Motor neuron (in vitro differentiated cells): ENCODE results near the gene RBM10. TPM values are rescaled to one million over a fixed set of nuclear protein-coding genes. Genes with fewer than 3 reads are reported as not detected.

Experiments used
- ATAC-seq, 8 experiments: fragments of 200-7000 bp; cut with Tn5 transposase; replicated peaks in 6 of 8; 2 replicates each; pipeline ENCODE4 v1.8.0; 2021; ENCODE audit warnings: mild to moderate bottlenecking in 8 of 8, moderate library complexity in 8 of 8
- H3K27ac ChIP-seq, 2 donors: fragments of 250-450 bp; sonication (Bioruptor Pico); 2 replicates each; pipeline ENCODE4 v1.9.0; 2021; ENCODE audit warnings: antibody characterized with exemption in 2 of 2, mild to moderate bottlenecking in 2 of 2, moderate library complexity in 1 of 2
- H3K4me1 ChIP-seq, 2 donors: fragments of 250-450 bp; sonication (Bioruptor Pico); replicated peaks in 1 of 2; 2 replicates each; pipeline ENCODE4 v1.6.1; 2021; ENCODE audit warnings: antibody characterized with exemption in 2 of 2, mild to moderate bottlenecking in 2 of 2, moderate library complexity in 1 of 2
- H3K4me3 ChIP-seq, 5 donors: fragments of 250-450 bp; sonication (Bioruptor Pico); 2 replicates each; pipeline ENCODE4 v1.9.0; 2021; ENCODE audit warnings: antibody characterized with exemption in 5 of 5, mild to moderate bottlenecking in 5 of 5, moderate library complexity in 4 of 5
- whole genome bisulfite sequencing, 10 experiments: fragments of 450-650 bp; shearing (Covaris generic); methylation state at CpG; one replicate each; pipeline ENCODE4 v1.0.0; 2022; 5-methylcytosine and 5-hydroxymethylcytosine counted together
- in situ Hi-C, 9 experiments: fragments of 400-800 bp; cut with MboI; loops; one replicate each; pipeline ENCODE4 v1.15.0; 2021; ENCODE audit warnings: low sequenced_read_pairs in 9 of 9, low pct_unique_long_range_greater_than_20kb in 2 of 9; ENCODE audit not compliant: unreplicated experiment in 9 of 9
- total RNA-seq, 8 experiments: library from RNA; unstranded; fragments of 300-600 nt; gene quantifications; 2 replicates each; pipeline versions ENCODE4 v1.2.3 to v1.2.4, GENCODE V29; 2022

Gene RBM10
- total RNA-seq, 8 experiments from 2014 or later: 32.8 to 64.9 (median 39.9) TPM

GRCh38 chrX:47198026-47198686, 53.1 kb downstream of the RBM10 start:
- Histone ChIP-seq H3K27ac (no peak overlapping the region), H3K4me3 (no peak overlapping the region), H3K4me1 (peaks cover 25 to 26% of the 10 kb centered on the region in 2 donors)
- WGBS, 10 experiments: 10 to 89% (median 80%) methylated on average over 1 to 6 of the region's 10 CpGs; no CpG with 5 or more reads in 7 of the 10 experiments
- in situ Hi-C loops: loop anchor here in 2 of 9 experiments (25.0 kb wide), 1 partner anchor 314 kb away; no protein-coding TSS in a partner anchor
- ATAC-seq: no peak

DNA sequence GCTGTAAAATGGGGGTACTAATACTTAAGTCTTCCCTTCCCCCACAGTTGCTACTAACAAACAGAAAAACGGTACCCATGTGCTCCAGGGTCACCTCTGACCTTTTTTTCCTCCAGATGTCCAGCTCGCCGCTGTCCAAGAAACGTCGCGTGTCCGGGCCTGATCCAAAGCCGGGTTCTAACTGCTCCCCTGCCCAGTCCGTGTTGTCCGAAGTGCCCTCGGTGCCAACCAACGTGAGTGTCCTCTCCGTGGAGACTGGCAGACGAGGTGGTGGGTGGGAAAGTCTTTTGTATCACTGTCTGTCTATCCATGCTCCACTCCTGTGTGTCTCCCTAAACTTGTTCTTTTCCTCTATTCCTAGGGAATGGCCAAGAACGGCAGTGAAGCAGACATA, 53.7 kb downstream of the RBM10 start:
- ATAC-seq: no peak
- Histone ChIP-seq H3K4me1 (peaks cover 25 to 26% of the 10 kb centered on the region in 2 donors), H3K27ac (no peak overlapping the region), H3K4me3 (no peak overlapping the region)
- in situ Hi-C loops: loop anchor here in 2 of 9 experiments (25.0 kb wide), 1 partner anchor 314 kb away; no protein-coding TSS in a partner anchor
- WGBS, 10 experiments: 100% methylated on average over 2 to 5 of the region's 15 CpGs; no CpG with 5 or more reads in 8 of the 10 experiments

GRCh38 chrX:47199286-47199685, 54.3 kb downstream of the RBM10 start:
- Histone ChIP-seq H3K4me1 (peaks cover 25 to 26% of the 10 kb centered on the region in 2 donors), H3K27ac (no peak overlapping the region), H3K4me3 (no peak overlapping the region)
- 0 to 100% (median 100%) methylated on average over 1 to 5 of the region's 10 CpGs; no CpG with 5 or more reads in 6 of the 10 experiments for WGBS, 10 experiments
- in situ Hi-C loops: loop anchor here in 2 of 9 experiments (25.0 kb wide), 1 partner anchor 313 kb away; no protein-coding TSS in a partner anchor
- no peak for ATAC-seq

- peak in 3 of 8 experiments; percentile 74 to 90 (median 81) for ATAC-seq
- H3K4me3 ChIP-seq: no peak overlapping the region
- WGBS, 10 experiments: 97% methylated on average over 3 of the region's 9 CpGs; no CpG with 5 or more reads in 9 of the 10 experiments
- no peak overlapping the region for H3K27ac ChIP-seq
- H3K4me1 ChIP-seq: peaks cover 17 to 20% of the 10 kb centered on the region in 2 donors
- in situ Hi-C loops: loop anchor here in 6 of 9 experiments (25.0 kb wide), 2 partner anchors 187 to 312 kb away; no protein-coding TSS in a partner anchor
Observed at GRCh38 chrX:47200385-47201150, 55.5 kb downstream of the RBM10 start.

- no peak for ATAC-seq
- peaks cover 8 to 11% of the 10 kb centered on the region in 2 donors for H3K4me1 ChIP-seq
- in situ Hi-C loops: loop anchor here in 6 of 9 experiments (25.0 kb wide), 2 partner anchors 186 to 311 kb away; no protein-coding TSS in a partner anchor
- H3K4me3 ChIP-seq: no peak overlapping the region
- no peak overlapping the region for H3K27ac ChIP-seq
- WGBS, 10 experiments: 96 to 100% (median 100%) methylated on average over 1 to 8 of the region's 9 CpGs; no CpG with 5 or more reads in 6 of the 10 experiments
Observed at GRCh38 chrX:47201345-47201944, 56.4 kb downstream of the RBM10 start.

DNA sequence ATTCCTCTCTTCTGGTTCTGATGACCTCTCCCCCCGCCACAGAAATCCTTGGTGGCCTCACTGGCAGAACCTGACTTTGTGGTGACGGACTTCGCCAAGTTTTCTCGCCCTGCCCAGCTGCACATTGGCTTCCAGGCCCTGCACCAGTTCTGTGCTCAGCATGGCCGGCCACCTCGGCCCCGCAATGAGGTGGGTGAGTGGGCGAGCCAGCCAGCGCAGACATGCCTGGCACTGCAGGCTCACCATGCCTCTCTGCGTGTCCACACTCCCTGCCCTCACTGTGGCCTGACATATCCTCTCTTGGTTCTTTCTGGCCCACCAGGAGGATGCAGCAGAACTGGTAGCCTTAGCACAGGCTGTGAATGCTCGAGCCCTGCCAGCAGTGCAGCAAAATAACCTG, 57.3 kb downstream of the RBM10 start:
- ATAC-seq: no peak
- Histone ChIP-seq H3K4me1 (peaks cover 0 to 2% of the 10 kb centered on the region in 2 donors), H3K4me3 (no peak overlapping the region), H3K27ac (no peak overlapping the region)
- whole genome bisulfite sequencing, 10 experiments: no CpG with 5 or more reads among the region's 11 CpGs
- in situ Hi-C loops: loop anchor here in 6 of 9 experiments (25.0 kb wide), 2 partner anchors 185 to 310 kb away; no protein-coding TSS in a partner anchor

GRCh38 chrX:47202877-47203276, 57.9 kb downstream of the RBM10 start:
- H3K4me3 ChIP-seq: no peak overlapping the region
- WGBS, 10 experiments: 100% methylated on average over 1 of the region's 4 CpGs; no CpG with 5 or more reads in 9 of the 10 experiments
- no peaks in the 10 kb centered on the region for H3K4me1 ChIP-seq
- no peak for ATAC-seq
- in situ Hi-C loops: loop anchor here in 6 of 9 experiments (25.0 kb wide), 2 partner anchors 184 to 309 kb away; no protein-coding TSS in a partner anchor
- H3K27ac ChIP-seq: no peak overlapping the region

DNA sequence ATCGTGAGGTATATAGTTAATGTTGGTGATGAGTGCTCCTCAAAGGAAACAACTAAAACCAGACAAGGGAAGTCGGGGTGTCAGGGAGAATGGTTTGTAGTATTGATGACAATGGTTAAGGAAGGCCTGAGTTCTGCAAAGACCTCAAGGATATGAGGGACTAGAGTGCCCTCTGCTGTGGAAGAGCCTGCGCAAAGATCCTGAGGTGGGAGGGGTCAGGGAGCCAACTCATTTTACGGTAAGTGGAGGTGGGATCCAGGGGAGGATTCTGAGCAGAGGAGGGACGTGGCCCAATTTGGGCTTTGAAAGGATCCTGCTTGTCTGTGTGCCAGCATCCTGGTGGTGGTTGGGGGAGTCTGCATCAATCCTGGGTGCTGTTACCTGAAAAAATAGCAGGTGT, 59.9 kb downstream of the RBM10 start:
- H3K4me1 ChIP-seq: no peaks in the 10 kb centered on the region
- H3K27ac ChIP-seq: no peak overlapping the region
- ATAC-seq: no peak
- H3K4me3 ChIP-seq: no peak overlapping the region
- in situ Hi-C loops: loop anchor here in 6 of 9 experiments (25.0 kb wide), 2 partner anchors 182 to 307 kb away; no protein-coding TSS in a partner anchor
- 67 to 100% (median 93%) methylated on average over 1 to 3 of the region's 5 CpGs; no CpG with 5 or more reads in 7 of the 10 experiments for WGBS, 10 experiments

DNA sequence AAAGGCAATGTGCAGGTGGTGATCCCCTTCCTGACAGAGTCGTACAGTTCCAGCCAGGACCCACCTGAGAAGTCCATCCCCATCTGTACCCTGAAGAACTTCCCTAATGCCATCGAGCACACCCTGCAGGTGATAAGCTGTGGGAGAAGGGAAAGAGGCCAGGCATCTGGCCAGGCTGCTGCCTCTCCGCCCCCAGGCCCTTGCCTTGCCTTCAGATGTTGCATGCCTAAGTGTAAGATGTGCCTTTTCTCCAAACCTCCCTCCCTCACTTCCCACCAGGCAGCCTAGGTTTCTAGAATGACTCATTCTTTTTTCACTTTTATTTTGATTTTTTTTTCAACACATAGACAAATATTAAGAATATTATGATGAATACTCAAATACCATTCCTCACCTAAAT, 61.3 kb downstream of the RBM10 start:
- ATAC-seq: peak in 3 of 8 experiments; percentile 58 to 78 (median 58)
- H3K4me1 ChIP-seq: no peaks in the 10 kb centered on the region
- no peak overlapping the region for H3K27ac ChIP-seq
- H3K4me3 ChIP-seq: no peak overlapping the region
- WGBS, 10 experiments: 100% methylated on average over 1 of the region's 3 CpGs; no CpG with 5 or more reads in 9 of the 10 experiments
- in situ Hi-C loops: loop anchor here in 6 of 9 experiments (25.0 kb wide), 2 partner anchors 181 to 306 kb away; no protein-coding TSS in a partner anchor

DNA sequence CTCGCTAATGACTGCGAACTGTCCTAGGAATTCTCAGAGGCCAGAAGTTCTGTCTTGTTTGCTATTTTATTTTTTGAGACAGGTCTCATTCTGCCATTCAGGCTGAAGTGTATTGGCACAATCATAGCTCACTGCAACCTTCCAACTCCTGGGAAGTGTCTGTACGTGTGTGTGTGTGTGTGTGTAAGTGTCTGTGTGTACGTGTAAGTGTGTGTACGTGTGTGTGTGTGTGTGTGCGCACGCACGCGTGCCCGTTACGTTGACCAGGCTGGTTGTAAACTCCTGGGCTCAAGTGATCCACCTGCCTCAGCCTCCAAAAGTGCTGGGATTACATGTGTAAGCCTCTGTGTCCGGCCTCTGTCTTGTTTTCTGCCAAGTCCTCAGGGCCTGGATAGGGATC, 63.1 kb downstream of the RBM10 start:
- WGBS, 10 experiments: 0 to 100% (median 67%) methylated on average over 1 to 11 of the region's 12 CpGs; no CpG with 5 or more reads in 3 of the 10 experiments
- Histone ChIP-seq H3K4me1 (no peaks in the 10 kb centered on the region), H3K4me3 (no peak overlapping the region), H3K27ac (no peak overlapping the region)
- in situ Hi-C loops: loop anchor here in 6 of 9 experiments (25.0 kb wide), 2 partner anchors 179 to 304 kb away; no protein-coding TSS in a partner anchor
- ATAC-seq: no peak

- Histone ChIP-seq H3K27ac (no peak overlapping the region), H3K4me3 (no peak overlapping the region), H3K4me1 (no peaks in the 10 kb centered on the region)
- 92 to 100% methylated on average over 2 to 6 of the region's 16 CpGs; no CpG with 5 or more reads in 8 of the 10 experiments for WGBS, 10 experiments
- in situ Hi-C loops: loop anchor here in 6 of 9 experiments (25.0 kb wide), 2 partner anchors 178 to 303 kb away; no protein-coding TSS in a partner anchor
- no peak for ATAC-seq
Observed at GRCh38 chrX:47209508-47210238, 64.7 kb downstream of the RBM10 start.
